NB4 (cell line): Measurements from ENCODE around the gene TCERG1L.

ENCODE experiments used
- DNase-seq: peaks from one replicate; pipeline ENCODE4 v3.0.0; 2010; ENCODE audit warnings: low read depth
- H3K4me3 ChIP-seq: one replicate; pipeline ENCODE4 v1.5.1; 2011; ENCODE audit warnings: mild to moderate bottlenecking, low read depth, low read length, moderate library complexity
- MAX ChIP-seq: IDR thresholded peaks from 2 replicates; pipeline ENCODE4 v1.6.1; 2011; ENCODE audit warnings: low read depth, low read length
- MYC ChIP-seq: IDR thresholded peaks from 2 replicates; pipeline ENCODE4 v1.6.1; 2011; ENCODE audit warnings: low read depth, low read length
- POLR2A ChIP-seq: IDR thresholded peaks from 2 replicates; pipeline ENCODE4 v1.6.1; 2011; ENCODE audit warnings: mild to moderate bottlenecking; ENCODE audit not compliant: insufficient read length; ENCODE audit errors: extremely low read depth
- TF ChIP-seq, protein P1 (sequence below): IDR thresholded peaks from one replicate; pipeline ENCODE4 v1.5.1; 2012; ENCODE audit warnings: low read depth, low read length

Gene TCERG1L

DNA sequence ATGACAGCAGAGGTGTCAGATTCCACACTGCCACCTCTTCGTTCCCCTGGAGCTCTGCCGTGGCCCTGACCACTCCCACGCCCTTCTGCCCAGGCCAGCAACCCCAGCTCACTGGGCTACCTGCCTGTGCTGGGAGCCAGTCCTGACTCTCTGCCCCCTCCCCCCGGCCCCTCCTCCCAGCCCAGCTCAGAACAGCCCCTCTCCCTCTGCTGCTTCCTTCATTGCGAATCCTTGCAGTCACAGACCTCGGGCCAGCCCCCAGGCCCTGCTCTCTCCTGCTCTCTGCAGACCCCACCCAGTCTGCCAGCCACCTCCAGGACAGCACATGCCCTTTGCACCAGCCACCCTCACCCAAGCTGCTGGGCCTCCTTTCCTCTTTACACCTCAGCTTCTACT, 60.4 kb downstream of the TCERG1L start:
- DNase-seq = no peak
- no peak overlapping the region for H3K4me3 ChIP-seq
- TF ChIP-seq MAX (no peak), MYC (no peak), POLR2A (no peak)
- TF ChIP-seq, protein P1, sequence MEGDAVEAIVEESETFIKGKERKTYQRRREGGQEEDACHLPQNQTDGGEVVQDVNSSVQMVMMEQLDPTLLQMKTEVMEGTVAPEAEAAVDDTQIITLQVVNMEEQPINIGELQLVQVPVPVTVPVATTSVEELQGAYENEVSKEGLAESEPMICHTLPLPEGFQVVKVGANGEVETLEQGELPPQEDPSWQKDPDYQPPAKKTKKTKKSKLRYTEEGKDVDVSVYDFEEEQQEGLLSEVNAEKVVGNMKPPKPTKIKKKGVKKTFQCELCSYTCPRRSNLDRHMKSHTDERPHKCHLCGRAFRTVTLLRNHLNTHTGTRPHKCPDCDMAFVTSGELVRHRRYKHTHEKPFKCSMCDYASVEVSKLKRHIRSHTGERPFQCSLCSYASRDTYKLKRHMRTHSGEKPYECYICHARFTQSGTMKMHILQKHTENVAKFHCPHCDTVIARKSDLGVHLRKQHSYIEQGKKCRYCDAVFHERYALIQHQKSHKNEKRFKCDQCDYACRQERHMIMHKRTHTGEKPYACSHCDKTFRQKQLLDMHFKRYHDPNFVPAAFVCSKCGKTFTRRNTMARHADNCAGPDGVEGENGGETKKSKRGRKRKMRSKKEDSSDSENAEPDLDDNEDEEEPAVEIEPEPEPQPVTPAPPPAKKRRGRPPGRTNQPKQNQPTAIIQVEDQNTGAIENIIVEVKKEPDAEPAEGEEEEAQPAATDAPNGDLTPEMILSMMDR = no peak

- no peak for DNase-seq
- TF ChIP-seq MAX (no peak), MYC (no peak), POLR2A (no peak)
- TF ChIP-seq, protein P1 = no peak
- H3K4me3 ChIP-seq = no peak overlapping the region
Observed at GRCh38 chr10:131250454-131251145, 60.9 kb downstream of the TCERG1L start.

DNA sequence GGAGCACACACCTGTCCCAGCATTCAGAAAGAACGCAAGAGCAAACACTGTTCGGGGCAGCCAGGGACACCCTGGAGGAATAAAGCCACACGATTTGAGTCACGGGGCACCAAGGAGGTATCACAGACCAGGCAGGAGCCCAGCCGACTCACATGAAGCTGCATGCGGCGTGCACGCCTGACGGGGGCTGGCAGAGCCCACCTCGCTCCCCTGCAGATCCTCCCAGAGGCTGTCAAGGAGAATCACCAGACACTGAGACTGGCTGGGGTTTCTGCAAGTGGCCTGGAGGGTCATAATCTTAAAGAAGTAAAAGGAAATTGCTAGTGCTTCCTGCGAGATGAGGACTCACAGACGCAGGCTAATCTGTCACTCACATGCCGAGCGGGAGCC, 61.6 kb downstream of the TCERG1L start:
- H3K4me3 ChIP-seq = no peak overlapping the region
- no peak for DNase-seq
- TF ChIP-seq POLR2A (no peak), MYC (no peak), MAX (no peak)
- TF ChIP-seq, protein P1 = no peak

GRCh38 chr10:131249238-131249954, 62.1 kb downstream of the TCERG1L start:
- TF ChIP-seq, protein P1 = no peak
- TF ChIP-seq MYC (no peak), POLR2A (no peak), MAX (no peak)
- no peak for DNase-seq
- no peak overlapping the region for H3K4me3 ChIP-seq

GRCh38 chr10:131248376-131249165, 63.0 kb downstream of the TCERG1L start:
- no peak for DNase-seq
- no peak for TF ChIP-seq MAX
- H3K4me3 ChIP-seq = no peak overlapping the region

- TF ChIP-seq POLR2A (no peak), MYC (no peak), MAX (no peak)
- TF ChIP-seq, protein P1 = no peak
Observed at GRCh38 chr10:131247873-131248272, 63.6 kb downstream of the TCERG1L start.

More at GRCh38 chr10:131247873-131248272, 63.6 kb downstream of the TCERG1L start:
- DNase-seq = no peak
- no peak overlapping the region for H3K4me3 ChIP-seq
